A549 (cell line): Measurements from ENCODE around the gene PPP1R1B. TPM values are rescaled to one million over a fixed set of nuclear protein-coding genes. Genes with fewer than 3 reads are reported as not detected.

ENCODE experiments used
- ATAC-seq, 2 experiments: fragments of 200-7000 bp in 1 of 2; fragments of >200 bp in 1 of 2; cut with Nextera tagmentation in 1 of 2; cut with Tn5 transposase in 1 of 2; 3 replicates each; pipeline versions ENCODE4 v1.8.0 to v1.9.1; 2018 to 2020; ENCODE audit warnings: mild to moderate bottlenecking in 1 of 2, moderate library complexity in 1 of 2
- CTCF ChIA-PET: fragments of 300-600 bp; sonication (Branson Sonifier 250); formaldehyde crosslinking; extraction: SDS; loops from one replicate; lab custom pipeline; 2021; ENCODE audit warnings: antibody characterized with exemption, inconsistent platforms; lab: Yijun Ruan, JAX
- POLR2A ChIA-PET: fragments of 350-600 bp; formaldehyde crosslinking; extraction: SDS; loops from one replicate; lab custom pipeline; 2021; ENCODE audit warnings: antibody characterized with exemption, inconsistent platforms; lab: Yijun Ruan, JAX
- DNase-seq, 2 experiments: peaks; one replicate each; pipeline versions ENCODE4 v3.0.0 to v3.0.0-alpha.2; 2011 to 2016; ENCODE audit warnings: low read depth in 1 of 2, low spot score in 1 of 2
- FAIRE-seq: peaks from 2 replicates; lab custom pipeline; 2011; peaks lifted over from hg19 to GRCh38; lab: Jason Lieb, UNC
- H3K27ac ChIP-seq, 2 experiments: fragments of >200 bp; sonication (Bioruptor Twin); formaldehyde crosslinking; 3 replicates each; pipeline ENCODE4 v1.5.1; 2016 to 2017
- H3K4me1 ChIP-seq: fragments of >200 bp; sonication (Bioruptor Twin); formaldehyde crosslinking; 3 replicates; pipeline ENCODE4 v1.6.1; 2016
- H3K4me2 ChIP-seq: fragments of >200 bp; sonication (Bioruptor Twin); formaldehyde crosslinking; 3 replicates; pipeline ENCODE4 v1.6.1; 2016
- H3K4me3 ChIP-seq: fragments of >200 bp; sonication (Bioruptor Twin); formaldehyde crosslinking; 3 replicates; pipeline ENCODE4 v1.5.1; 2016
- H3K9me3 ChIP-seq: fragments of >200 bp; sonication (Bioruptor Twin); formaldehyde crosslinking; 3 replicates; pipeline ENCODE4 v1.6.1; 2016
- BHLHE40 ChIP-seq: IDR thresholded peaks from 2 replicates; pipeline ENCODE4 v1.6.1; 2012; ENCODE audit warnings: low read depth, low read length, inconsistent platforms
- CBX2 ChIP-seq: fragments of 200-600 bp; sonication (generic); IDR thresholded peaks from 2 replicates; pipeline ENCODE4 v1.6.1; 2016; ENCODE audit warnings: low read depth, mild to moderate bottlenecking, borderline replicate concordance
- CBX8 ChIP-seq: fragments of 200-600 bp; sonication (generic); IDR thresholded peaks from 2 replicates; pipeline ENCODE4 v1.6.1; 2016
- CHD2 ChIP-seq: fragments of 150-350 bp; IDR thresholded peaks from 2 replicates; pipeline ENCODE4 v1.6.1; 2014; ENCODE audit warnings: low read length; ENCODE audit not compliant: partially characterized antibody
- EHMT2 ChIP-seq: fragments of 200-600 bp; sonication (generic); IDR thresholded peaks from 2 replicates; pipeline ENCODE4 v1.6.1; 2016; ENCODE audit warnings: antibody characterized with exemption, low read depth, mild to moderate bottlenecking, moderate library complexity
- FOSB ChIP-seq: fragments of 250-450 bp; sonication (Bioruptor Pico); IDR thresholded peaks from 2 replicates; pipeline ENCODE4 v1.5.0; 2020; ENCODE audit warnings: mild to moderate bottlenecking, moderate library complexity
- HDAC2 ChIP-seq: fragments of 200-600 bp; sonication (generic); IDR thresholded peaks from 2 replicates; pipeline ENCODE4 v1.6.1; 2016
- HOXB5 ChIP-seq: fragments of 250-450 bp; sonication (Bioruptor Pico); IDR thresholded peaks from 2 replicates; pipeline ENCODE4 v1.5.0; 2020; ENCODE audit warnings: mild to moderate bottlenecking, moderate library complexity
- MAX ChIP-seq: IDR thresholded peaks from 2 replicates; pipeline ENCODE4 v1.6.1; 2012
- MYC ChIP-seq: IDR thresholded peaks from 2 replicates; pipeline ENCODE4 v1.6.1; 2012; ENCODE audit warnings: mild to moderate bottlenecking, inconsistent platforms, low read length, improper control_type of control experiment, borderline replicate concordance
- PHF8 ChIP-seq: fragments of 200-600 bp; sonication (generic); IDR thresholded peaks from 2 replicates; pipeline ENCODE4 v1.6.1; 2016; ENCODE audit warnings: low read depth, mild to moderate bottlenecking, antibody characterized with exemption, moderate library complexity, borderline replicate concordance
- POLR2AphosphoS2 ChIP-seq: conservative IDR thresholded peaks from 2 replicates; pipeline ENCODE4 v1.6.1; 2012; ENCODE audit warnings: low read length, improper control_type of control experiment, inconsistent platforms
- RCOR1 ChIP-seq: fragments of 150-350 bp; IDR thresholded peaks from 2 replicates; pipeline ENCODE4 v1.6.1; 2014; ENCODE audit warnings: antibody characterized with exemption, low read length, low read depth
- RFX5 ChIP-seq: fragments of 450-650 bp; IDR thresholded peaks from 2 replicates; pipeline ENCODE4 v1.7.1; 2014; ENCODE audit warnings: antibody characterized with exemption, mild to moderate bottlenecking, moderate library complexity
- WGBS: methylation state at CpG from one replicate; pipeline ENCODE4 v1.1.6; 2017; ENCODE audit errors: missing lambda C conversion rate; 5-methylcytosine and 5-hydroxymethylcytosine counted together
- polyA plus RNA-seq, 4 experiments: library from polyadenylated mRNA; depleted of rRNA in 3 of 4; stranded (reverse); fragments of >200 nt; fragmentation: RNase III in 1 of 4; extraction: RNeasy Plus Mini Kit Qiagen cat#74134 plus additional on column Dnase treatment in 1 of 4; gene quantifications; 2 replicates in 3 of 4; 3 replicates in 1 of 4; pipeline ENCODE4 v1.2.3, GENCODE V29; 2011 to 2017
- TF ChIP-seq, protein P1 (sequence below): IDR thresholded peaks from 2 replicates; pipeline ENCODE4 v1.6.1; 2012
- TF ChIP-seq, protein P2 (sequence below): IDR thresholded peaks from 2 replicates; pipeline ENCODE4 v1.6.1; 2012; ENCODE audit warnings: low read depth, borderline replicate concordance
- TF ChIP-seq, protein P3 (sequence below): fragments of >200 bp; sonication (Bioruptor Twin); formaldehyde crosslinking; IDR thresholded peaks from 3 replicates; pipeline ENCODE4 v1.5.1; 2016
- TF ChIP-seq, protein P4 (sequence below): fragments of >200 bp; sonication (Bioruptor Twin); formaldehyde crosslinking; IDR thresholded peaks from 3 replicates; pipeline ENCODE4 v1.6.1; 2016
- TF ChIP-seq, protein P5 (sequence below): fragments of 200-600 bp; sonication (generic); IDR thresholded peaks from 2 replicates; pipeline ENCODE4 v1.6.1; 2016; ENCODE audit warnings: antibody characterized with exemption, mild to moderate bottlenecking, moderate library complexity
- TF ChIP-seq, protein P6 (sequence below): fragments of >200 bp; sonication (Bioruptor Twin); formaldehyde crosslinking; IDR thresholded peaks from 2 replicates; pipeline ENCODE4 v1.6.1; 2016

The PPP1R1B gene
- polyA plus RNA-seq, 2 of the 4 experiments (the other 2 are of a cell fraction): 0.10 TPM; not detected in 1

GRCh38 chr17:39632153-39632941, 5.6 kb downstream of the PPP1R1B start:
- POLR2A ChIA-PET: interaction anchor here (0.8 kb wide), 1 partner anchor 9 kb away, joined by 6 read pairs; no protein-coding TSS in a partner anchor
- no peak for FAIRE-seq
- Histone ChIP-seq H3K4me3 (no peak overlapping the region), H3K4me2 (no peak overlapping the region), H3K27ac (no peak overlapping the region), H3K9me3 (no peaks in the 10 kb centered on the region), H3K4me1 (peaks cover 11% of the 10 kb centered on the region; the same call in 2 of the 3 replicates)
- no peak for DNase-seq
- CTCF ChIA-PET: interaction anchor here (1.2 to 58.8 kb wide), 7 partner anchors 2 to 121 kb away, joined by 3 to 1581 read pairs (median 533); partner anchors contain the start of genes ERBB2, NEUROD2, PGAP3 and PNMT
- TF ChIP-seq FOSB: no peak
- TF ChIP-seq, protein P1, sequence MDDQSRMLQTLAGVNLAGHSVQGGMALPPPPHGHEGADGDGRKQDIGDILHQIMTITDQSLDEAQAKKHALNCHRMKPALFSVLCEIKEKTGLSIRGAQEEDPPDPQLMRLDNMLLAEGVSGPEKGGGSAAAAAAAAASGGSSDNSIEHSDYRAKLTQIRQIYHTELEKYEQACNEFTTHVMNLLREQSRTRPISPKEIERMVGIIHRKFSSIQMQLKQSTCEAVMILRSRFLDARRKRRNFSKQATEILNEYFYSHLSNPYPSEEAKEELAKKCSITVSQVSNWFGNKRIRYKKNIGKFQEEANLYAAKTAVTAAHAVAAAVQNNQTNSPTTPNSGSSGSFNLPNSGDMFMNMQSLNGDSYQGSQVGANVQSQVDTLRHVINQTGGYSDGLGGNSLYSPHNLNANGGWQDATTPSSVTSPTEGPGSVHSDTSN: no peak
- TF ChIP-seq, protein P2, sequence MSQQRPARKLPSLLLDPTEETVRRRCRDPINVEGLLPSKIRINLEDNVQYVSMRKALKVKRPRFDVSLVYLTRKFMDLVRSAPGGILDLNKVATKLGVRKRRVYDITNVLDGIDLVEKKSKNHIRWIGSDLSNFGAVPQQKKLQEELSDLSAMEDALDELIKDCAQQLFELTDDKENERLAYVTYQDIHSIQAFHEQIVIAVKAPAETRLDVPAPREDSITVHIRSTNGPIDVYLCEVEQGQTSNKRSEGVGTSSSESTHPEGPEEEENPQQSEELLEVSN: no peak
- TF ChIP-seq, protein P3, sequence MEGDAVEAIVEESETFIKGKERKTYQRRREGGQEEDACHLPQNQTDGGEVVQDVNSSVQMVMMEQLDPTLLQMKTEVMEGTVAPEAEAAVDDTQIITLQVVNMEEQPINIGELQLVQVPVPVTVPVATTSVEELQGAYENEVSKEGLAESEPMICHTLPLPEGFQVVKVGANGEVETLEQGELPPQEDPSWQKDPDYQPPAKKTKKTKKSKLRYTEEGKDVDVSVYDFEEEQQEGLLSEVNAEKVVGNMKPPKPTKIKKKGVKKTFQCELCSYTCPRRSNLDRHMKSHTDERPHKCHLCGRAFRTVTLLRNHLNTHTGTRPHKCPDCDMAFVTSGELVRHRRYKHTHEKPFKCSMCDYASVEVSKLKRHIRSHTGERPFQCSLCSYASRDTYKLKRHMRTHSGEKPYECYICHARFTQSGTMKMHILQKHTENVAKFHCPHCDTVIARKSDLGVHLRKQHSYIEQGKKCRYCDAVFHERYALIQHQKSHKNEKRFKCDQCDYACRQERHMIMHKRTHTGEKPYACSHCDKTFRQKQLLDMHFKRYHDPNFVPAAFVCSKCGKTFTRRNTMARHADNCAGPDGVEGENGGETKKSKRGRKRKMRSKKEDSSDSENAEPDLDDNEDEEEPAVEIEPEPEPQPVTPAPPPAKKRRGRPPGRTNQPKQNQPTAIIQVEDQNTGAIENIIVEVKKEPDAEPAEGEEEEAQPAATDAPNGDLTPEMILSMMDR: no peak
- no peak for TF ChIP-seq CBX8
- TF ChIP-seq BHLHE40: no peak
- no peak for TF ChIP-seq MAX
- no peak for TF ChIP-seq RFX5
- no peak for TF ChIP-seq HDAC2
- TF ChIP-seq, protein P4, sequence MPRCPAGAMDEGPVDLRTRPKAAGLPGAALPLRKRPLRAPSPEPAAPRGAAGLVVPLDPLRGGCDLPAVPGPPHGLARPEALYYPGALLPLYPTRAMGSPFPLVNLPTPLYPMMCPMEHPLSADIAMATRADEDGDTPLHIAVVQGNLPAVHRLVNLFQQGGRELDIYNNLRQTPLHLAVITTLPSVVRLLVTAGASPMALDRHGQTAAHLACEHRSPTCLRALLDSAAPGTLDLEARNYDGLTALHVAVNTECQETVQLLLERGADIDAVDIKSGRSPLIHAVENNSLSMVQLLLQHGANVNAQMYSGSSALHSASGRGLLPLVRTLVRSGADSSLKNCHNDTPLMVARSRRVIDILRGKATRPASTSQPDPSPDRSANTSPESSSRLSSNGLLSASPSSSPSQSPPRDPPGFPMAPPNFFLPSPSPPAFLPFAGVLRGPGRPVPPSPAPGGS: no peak
- TF ChIP-seq EHMT2: no peak
- TF ChIP-seq, protein P5, sequence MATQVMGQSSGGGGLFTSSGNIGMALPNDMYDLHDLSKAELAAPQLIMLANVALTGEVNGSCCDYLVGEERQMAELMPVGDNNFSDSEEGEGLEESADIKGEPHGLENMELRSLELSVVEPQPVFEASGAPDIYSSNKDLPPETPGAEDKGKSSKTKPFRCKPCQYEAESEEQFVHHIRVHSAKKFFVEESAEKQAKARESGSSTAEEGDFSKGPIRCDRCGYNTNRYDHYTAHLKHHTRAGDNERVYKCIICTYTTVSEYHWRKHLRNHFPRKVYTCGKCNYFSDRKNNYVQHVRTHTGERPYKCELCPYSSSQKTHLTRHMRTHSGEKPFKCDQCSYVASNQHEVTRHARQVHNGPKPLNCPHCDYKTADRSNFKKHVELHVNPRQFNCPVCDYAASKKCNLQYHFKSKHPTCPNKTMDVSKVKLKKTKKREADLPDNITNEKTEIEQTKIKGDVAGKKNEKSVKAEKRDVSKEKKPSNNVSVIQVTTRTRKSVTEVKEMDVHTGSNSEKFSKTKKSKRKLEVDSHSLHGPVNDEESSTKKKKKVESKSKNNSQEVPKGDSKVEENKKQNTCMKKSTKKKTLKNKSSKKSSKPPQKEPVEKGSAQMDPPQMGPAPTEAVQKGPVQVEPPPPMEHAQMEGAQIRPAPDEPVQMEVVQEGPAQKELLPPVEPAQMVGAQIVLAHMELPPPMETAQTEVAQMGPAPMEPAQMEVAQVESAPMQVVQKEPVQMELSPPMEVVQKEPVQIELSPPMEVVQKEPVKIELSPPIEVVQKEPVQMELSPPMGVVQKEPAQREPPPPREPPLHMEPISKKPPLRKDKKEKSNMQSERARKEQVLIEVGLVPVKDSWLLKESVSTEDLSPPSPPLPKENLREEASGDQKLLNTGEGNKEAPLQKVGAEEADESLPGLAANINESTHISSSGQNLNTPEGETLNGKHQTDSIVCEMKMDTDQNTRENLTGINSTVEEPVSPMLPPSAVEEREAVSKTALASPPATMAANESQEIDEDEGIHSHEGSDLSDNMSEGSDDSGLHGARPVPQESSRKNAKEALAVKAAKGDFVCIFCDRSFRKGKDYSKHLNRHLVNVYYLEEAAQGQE: no peak
- 58% methylated on average over 13 of the region's 13 CpGs for WGBS
- ATAC-seq: no peak

DNA sequence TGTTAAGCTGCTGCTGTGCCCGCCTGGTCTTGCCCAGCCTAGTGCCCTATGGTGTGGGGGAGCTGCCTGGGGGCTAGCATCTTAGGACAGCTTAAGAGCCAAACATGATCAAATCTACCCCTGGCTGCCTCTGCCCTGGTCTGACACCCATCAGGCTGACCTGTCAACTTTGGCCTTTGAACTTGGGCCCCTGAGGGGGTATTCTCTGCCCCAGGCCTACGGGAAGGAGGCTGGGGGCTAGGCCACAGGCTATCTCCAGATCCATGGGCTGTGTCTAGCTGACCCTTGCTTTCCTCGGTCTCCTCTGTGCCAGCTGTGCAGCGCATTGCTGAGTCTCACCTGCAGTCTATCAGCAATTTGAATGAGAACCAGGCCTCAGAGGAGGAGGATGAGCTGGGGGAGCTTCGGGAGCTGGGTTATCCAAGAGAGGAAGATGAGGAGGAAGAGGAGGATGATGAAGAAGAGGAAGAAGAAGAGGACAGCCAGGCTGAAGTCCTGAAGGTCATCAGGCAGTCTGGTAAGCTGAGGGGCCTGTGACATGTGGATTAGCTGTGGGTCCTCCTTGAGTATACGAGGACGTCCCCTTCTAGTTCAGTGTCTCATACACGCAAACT, 6.9 kb downstream of the PPP1R1B start:
- H3K4me3 ChIP-seq: no peak overlapping the region
- H3K9me3 ChIP-seq: no peaks in the 10 kb centered on the region
- FAIRE-seq (no peak), ATAC-seq (no peak), DNase-seq (no peak)
- POLR2A ChIA-PET: no interaction called here
- H3K4me1 ChIP-seq: peaks cover 21% of the 10 kb centered on the region
- no peak overlapping the region for H3K27ac ChIP-seq
- 86% methylated on average over 8 of the region's 8 CpGs for WGBS
- TF ChIP-seq POLR2AphosphoS2 (no peak), CHD2 (no peak), HOXB5 (CRISPR knock-in tag) (no peak), HDAC2 (no peak), PHF8 (no peak), RCOR1 (no peak), MYC (no peak), CBX2 (no peak)
- TF ChIP-seq, protein P6, sequence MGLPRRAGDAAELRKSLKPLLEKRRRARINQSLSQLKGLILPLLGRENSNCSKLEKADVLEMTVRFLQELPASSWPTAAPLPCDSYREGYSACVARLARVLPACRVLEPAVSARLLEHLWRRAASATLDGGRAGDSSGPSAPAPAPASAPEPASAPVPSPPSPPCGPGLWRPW: no peak
- TF ChIP-seq, protein P3: no peak
- TF ChIP-seq, protein P4: no peak
- H3K4me2 ChIP-seq: no peak overlapping the region
- CTCF ChIA-PET: interaction anchor here (0.6 to 58.8 kb wide), 14 partner anchors 1 to 560 kb away, joined by 3 to 1581 read pairs (median 5); partner anchors contain the start of genes ERBB2, MIEN1, NEUROD2 and PGAP3
